KMS-11 (cell line): ENCODE data around the gene VTI1B.

Experiments used
- H2AFZ ChIP-seq: fragments of 200-600 bp; sonication (generic); 2 replicates; pipeline ENCODE4 v1.6.1; 2016; ENCODE audit warnings: antibody characterized with exemption, mixed run types, low read depth
- H3K27ac ChIP-seq: fragments of 200-600 bp; sonication (generic); 2 replicates; pipeline ENCODE4 v1.6.1; 2016; ENCODE audit warnings: mild to moderate bottlenecking, mixed run types
- H3K27me3 ChIP-seq: fragments of 200-600 bp; sonication (generic); 2 replicates; pipeline ENCODE4 v1.6.1; 2017; ENCODE audit warnings: mild to moderate bottlenecking, low read depth, mixed run types, moderate library complexity; ENCODE audit not compliant: insufficient read depth
- H3K36me3 ChIP-seq: fragments of 200-600 bp; sonication (generic); 2 replicates; pipeline ENCODE4 v1.6.1; 2017; ENCODE audit warnings: mild to moderate bottlenecking, mixed run types; ENCODE audit not compliant: insufficient read depth
- H3K4me1 ChIP-seq: fragments of 200-600 bp; sonication (generic); 2 replicates; pipeline ENCODE4 v1.6.1; 2016; ENCODE audit warnings: mild to moderate bottlenecking, low read depth, mixed run types; ENCODE audit not compliant: poor library complexity, severe bottlenecking
- H3K4me2 ChIP-seq: fragments of 200-600 bp; sonication (generic); 2 replicates; pipeline ENCODE4 v1.7.0; 2016; ENCODE audit warnings: mild to moderate bottlenecking, mixed run types
- H3K4me3 ChIP-seq: fragments of 200-600 bp; sonication (generic); IDR thresholded peaks from 2 replicates; pipeline ENCODE4 v1.6.1; 2017; ENCODE audit warnings: low read depth, low read length, mixed read lengths; ENCODE audit not compliant: insufficient read depth
- H3K79me2 ChIP-seq: fragments of 200-600 bp; sonication (generic); 2 replicates; pipeline ENCODE4 v1.6.1; 2016; ENCODE audit warnings: low read depth, mixed run types; ENCODE audit not compliant: insufficient read depth
- H3K9ac ChIP-seq: fragments of 200-600 bp; sonication (generic); 2 replicates; pipeline ENCODE4 v1.6.1; 2016; ENCODE audit warnings: mild to moderate bottlenecking, mixed run types
- H4K20me1 ChIP-seq: fragments of 200-600 bp; sonication (generic); 2 replicates; pipeline ENCODE4 v1.6.1; 2016; ENCODE audit warnings: mild to moderate bottlenecking, mixed run types; ENCODE audit not compliant: insufficient read depth
- TF ChIP-seq, protein P1 (sequence below): fragments of 200-600 bp; sonication (generic); conservative IDR thresholded peaks from 2 replicates; pipeline ENCODE4 v1.6.1; 2017; ENCODE audit warnings: low read depth, mild to moderate bottlenecking, antibody characterized with exemption, low read length, moderate library complexity, mixed read lengths

The VTI1B gene

DNA sequence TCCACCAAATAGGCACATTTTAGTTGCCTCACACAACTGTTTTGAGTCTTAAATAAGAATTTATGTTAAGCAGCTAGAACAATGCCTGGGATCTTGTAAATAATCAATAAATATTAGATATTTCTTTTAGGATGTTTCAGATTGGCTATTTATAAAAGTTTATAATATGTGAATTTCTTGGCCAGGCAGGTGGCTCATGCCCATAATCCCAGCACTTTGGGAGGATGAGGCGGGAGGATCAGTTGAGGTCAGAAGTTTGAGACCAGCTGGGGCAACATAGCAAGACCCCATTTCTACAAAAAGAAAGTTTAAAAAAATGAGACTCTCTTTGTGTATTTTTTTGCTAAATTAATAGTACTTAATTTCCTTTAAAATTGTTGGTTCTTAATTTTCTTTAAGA is 33.0 kb downstream of the VTI1B start:
- H3K9ac ChIP-seq = no peak overlapping the region
- no peaks in the 10 kb centered on the region for H3K27me3 ChIP-seq
- H3K36me3 ChIP-seq = no peaks in the 10 kb centered on the region
- H2AFZ ChIP-seq = no peak overlapping the region
- no peak overlapping the region for H3K4me3 ChIP-seq
- TF ChIP-seq, protein P1, sequence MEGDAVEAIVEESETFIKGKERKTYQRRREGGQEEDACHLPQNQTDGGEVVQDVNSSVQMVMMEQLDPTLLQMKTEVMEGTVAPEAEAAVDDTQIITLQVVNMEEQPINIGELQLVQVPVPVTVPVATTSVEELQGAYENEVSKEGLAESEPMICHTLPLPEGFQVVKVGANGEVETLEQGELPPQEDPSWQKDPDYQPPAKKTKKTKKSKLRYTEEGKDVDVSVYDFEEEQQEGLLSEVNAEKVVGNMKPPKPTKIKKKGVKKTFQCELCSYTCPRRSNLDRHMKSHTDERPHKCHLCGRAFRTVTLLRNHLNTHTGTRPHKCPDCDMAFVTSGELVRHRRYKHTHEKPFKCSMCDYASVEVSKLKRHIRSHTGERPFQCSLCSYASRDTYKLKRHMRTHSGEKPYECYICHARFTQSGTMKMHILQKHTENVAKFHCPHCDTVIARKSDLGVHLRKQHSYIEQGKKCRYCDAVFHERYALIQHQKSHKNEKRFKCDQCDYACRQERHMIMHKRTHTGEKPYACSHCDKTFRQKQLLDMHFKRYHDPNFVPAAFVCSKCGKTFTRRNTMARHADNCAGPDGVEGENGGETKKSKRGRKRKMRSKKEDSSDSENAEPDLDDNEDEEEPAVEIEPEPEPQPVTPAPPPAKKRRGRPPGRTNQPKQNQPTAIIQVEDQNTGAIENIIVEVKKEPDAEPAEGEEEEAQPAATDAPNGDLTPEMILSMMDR = no peak
- H3K4me2 ChIP-seq = peak overlapping the region; percentile 40
- no peaks in the 10 kb centered on the region for H3K79me2 ChIP-seq
- no peak overlapping the region for H3K27ac ChIP-seq
- no peaks in the 10 kb centered on the region for H4K20me1 ChIP-seq
- peaks cover 53% of the 10 kb centered on the region for H3K4me1 ChIP-seq

DNA sequence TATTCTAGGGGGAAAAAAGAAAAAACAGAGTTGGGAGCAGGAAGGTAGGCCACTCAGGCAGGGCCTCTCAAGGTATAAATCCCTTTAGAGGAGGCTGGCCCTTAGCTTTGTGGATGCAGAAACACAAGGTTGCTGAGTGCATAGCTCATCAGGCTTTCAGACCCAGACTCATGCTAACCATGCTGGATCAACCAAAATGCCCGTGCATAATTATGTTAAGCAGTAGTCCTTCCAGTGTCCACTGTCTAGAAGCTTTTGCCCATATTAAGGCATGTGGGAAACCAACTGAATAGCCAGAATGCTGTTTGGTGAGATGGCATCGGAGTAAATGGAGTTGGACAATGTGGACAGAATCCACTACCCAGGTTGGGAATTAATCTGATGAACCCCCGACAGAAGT is 35.8 kb downstream of the VTI1B start:
- TF ChIP-seq, protein P1 = no peak
- Histone ChIP-seq H3K9ac (no peak overlapping the region), H2AFZ (no peak overlapping the region), H3K4me1 (peaks cover 44% of the 10 kb centered on the region), H3K27me3 (no peaks in the 10 kb centered on the region), H4K20me1 (no peaks in the 10 kb centered on the region), H3K27ac (no peak overlapping the region), H3K4me3 (no peak overlapping the region), H3K4me2 (no peak overlapping the region), H3K79me2 (no peaks in the 10 kb centered on the region), H3K36me3 (no peaks in the 10 kb centered on the region)

DNA sequence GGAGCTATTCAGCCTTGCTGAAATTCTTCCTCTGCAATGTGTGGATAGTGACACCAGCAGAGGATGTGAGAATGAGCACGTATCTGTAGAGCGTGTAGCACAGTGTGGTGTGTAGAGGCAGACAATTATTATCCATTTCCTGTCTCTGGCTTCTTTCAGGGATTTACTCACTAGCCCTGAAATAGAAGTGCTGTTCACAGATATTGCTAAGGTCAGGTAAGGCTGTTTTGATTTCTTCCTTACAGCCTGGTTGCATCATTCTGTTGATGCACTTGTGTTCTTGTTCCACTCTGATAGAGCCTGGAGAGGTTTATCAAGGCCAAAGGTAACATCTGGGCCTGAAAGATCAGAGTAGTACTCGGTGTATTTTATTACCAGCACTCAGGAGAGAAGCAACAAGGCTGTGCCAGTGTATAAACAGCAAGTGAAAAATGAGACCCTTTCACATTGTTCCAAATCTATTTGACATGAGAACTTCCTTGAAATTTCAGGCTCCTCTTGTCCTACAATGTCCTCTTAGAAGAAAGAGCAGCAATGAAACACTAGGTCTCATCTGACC is 38.0 kb downstream of the VTI1B start:
- Histone ChIP-seq H3K4me2 (0 out of 2 replicates have a peak overlapping the region, but pooled peaks have one; percentile 13), H3K27ac (no peak overlapping the region), H3K36me3 (no peaks in the 10 kb centered on the region)

DNA sequence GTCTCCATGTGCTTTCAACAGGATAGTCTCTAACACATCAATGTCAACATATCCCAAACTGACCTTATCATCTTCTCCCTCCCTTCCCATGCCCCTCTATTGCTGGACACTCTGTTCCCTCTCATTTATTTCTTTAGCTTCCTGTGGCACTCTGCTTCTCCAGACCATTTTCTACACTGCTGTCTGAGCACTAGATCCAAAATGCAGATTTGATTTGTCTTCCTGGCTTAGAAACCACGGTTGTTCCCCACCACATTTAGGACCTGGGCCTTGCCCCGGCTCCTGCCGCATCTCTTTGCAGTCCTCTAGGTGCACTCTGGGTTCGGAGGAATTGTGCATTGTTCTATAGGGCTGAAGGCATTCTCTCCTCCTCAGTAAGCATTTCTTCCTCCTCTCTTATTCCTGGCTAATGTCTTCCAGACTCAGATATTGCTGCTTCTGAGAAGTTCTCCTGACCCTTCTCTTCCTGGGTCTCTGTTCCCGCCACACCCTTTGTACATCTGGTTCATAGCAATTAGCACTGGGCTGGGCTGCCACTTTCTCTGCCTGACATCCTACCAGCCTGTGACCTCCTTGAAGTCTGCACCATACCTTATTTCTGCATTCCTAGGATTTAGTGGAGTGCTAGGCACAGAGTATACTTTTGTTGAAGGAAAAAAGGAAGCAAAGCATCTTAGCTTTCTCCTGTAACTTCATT is 40.8 kb downstream of the VTI1B start:
- no peaks in the 10 kb centered on the region for H3K36me3 ChIP-seq
- no peaks in the 10 kb centered on the region for H4K20me1 ChIP-seq
- H3K27me3 ChIP-seq = no peaks in the 10 kb centered on the region
- H3K9ac ChIP-seq = no peak overlapping the region
- H3K79me2 ChIP-seq = no peaks in the 10 kb centered on the region
- H3K4me3 ChIP-seq = no peak overlapping the region
- TF ChIP-seq, protein P1 = no peak
- peaks cover 15% of the 10 kb centered on the region for H3K4me1 ChIP-seq
- H2AFZ ChIP-seq = no peak overlapping the region
- no peak overlapping the region for H3K27ac ChIP-seq
- H3K4me2 ChIP-seq = no peak overlapping the region

More for the DNA sequence above, 38.0 kb downstream of the VTI1B start:
- Histone ChIP-seq H3K4me1 (peaks cover 22% of the 10 kb centered on the region), H3K27me3 (no peaks in the 10 kb centered on the region), H2AFZ (no peak overlapping the region), H3K9ac (no peak overlapping the region), H3K4me3 (no peak overlapping the region), H3K79me2 (no peaks in the 10 kb centered on the region), H4K20me1 (no peaks in the 10 kb centered on the region)
- TF ChIP-seq, protein P1 = no peak
